A673 (cell line): ENCODE results near the gene PBRM1. TPM values are rescaled to one million over a fixed set of nuclear protein-coding genes. Genes with fewer than 3 reads are reported as not detected.

Experiments
- BruUV-seq: library from RNA; stranded (reverse); fragments of 400-500 nt; replicated peaks from 2 replicates; lab custom pipeline; 2021; lab: Mats Ljungman, UMichigan
- CTCF ChIA-PET: fragments of 300-600 bp; sonication (Branson Sonifier 250); formaldehyde crosslinking; loops from one replicate; lab custom pipeline; 2022; ENCODE audit warnings: antibody characterized with exemption; lab: Charles Lee
- POLR2A ChIA-PET: fragments of 300-600 bp; sonication (Branson Sonifier 250); formaldehyde crosslinking; loops from one replicate; lab custom pipeline; 2022; ENCODE audit warnings: antibody characterized with exemption; ENCODE audit not compliant: low non-redundant PET; lab: Charles Lee
- DNase-seq: peaks from one replicate; pipeline ENCODE4 v3.0.0-alpha.2; 2015; ENCODE audit warnings: low spot score
- H3K27ac ChIP-seq: fragments of 200-600 bp; sonication (generic); 2 replicates; pipeline ENCODE4 v1.5.1; 2016; ENCODE audit warnings: mixed run types, low read depth, mild to moderate bottlenecking, mixed read lengths, antibody characterized with exemption, low read length; ENCODE audit not compliant: poor library complexity, severe bottlenecking
- H3K27me3 ChIP-seq: fragments of 200-600 bp; sonication (generic); replicated peaks from 2 replicates; pipeline ENCODE4 v1.6.1; 2017; ENCODE audit warnings: mixed run types, low read depth, mild to moderate bottlenecking, mixed read lengths, antibody characterized with exemption, low read length; ENCODE audit not compliant: insufficient read depth, poor library complexity
- H3K36me3 ChIP-seq: fragments of 200-600 bp; sonication (generic); 2 replicates; pipeline ENCODE4 v1.6.1; 2016; ENCODE audit warnings: mixed run types, mild to moderate bottlenecking, mixed read lengths, antibody characterized with exemption, low read length; ENCODE audit not compliant: insufficient read depth, poor library complexity, severe bottlenecking
- H3K4me1 ChIP-seq: fragments of 200-600 bp; sonication (generic); 2 replicates; pipeline ENCODE4 v1.6.1; 2017; ENCODE audit warnings: mixed run types, mild to moderate bottlenecking, mixed read lengths, antibody characterized with exemption, low read length; ENCODE audit not compliant: insufficient read depth, poor library complexity, severe bottlenecking
- H3K4me3 ChIP-seq: fragments of 200-600 bp; sonication (generic); 2 replicates; pipeline ENCODE4 v1.5.1; 2016; ENCODE audit warnings: low read depth, mixed run types, mild to moderate bottlenecking, mixed read lengths, low read length; ENCODE audit not compliant: poor library complexity, severe bottlenecking
- H3K9me3 ChIP-seq: fragments of 200-600 bp; sonication (generic); 2 replicates; pipeline ENCODE4 v1.6.1; 2016; ENCODE audit warnings: mixed run types, low read depth, mild to moderate bottlenecking, mixed read lengths, antibody characterized with exemption, low read length; ENCODE audit not compliant: poor library complexity, severe bottlenecking
- CTCF ChIP-seq: fragments of 300-800, 200-600 bp; sonication (generic); conservative IDR thresholded peaks from 2 replicates; pipeline ENCODE4 v1.5.1; 2017; ENCODE audit warnings: low read depth, mild to moderate bottlenecking, antibody characterized with exemption, low read length, moderate library complexity, mixed read lengths
- EZH2 ChIP-seq: fragments of 200-600 bp; sonication (generic); IDR thresholded peaks from 2 replicates; pipeline ENCODE4 v1.6.1; 2017; ENCODE audit warnings: borderline replicate concordance, low read depth, mild to moderate bottlenecking, mixed read lengths, antibody characterized with exemption, low read length; ENCODE audit not compliant: poor library complexity, severe bottlenecking
- intact Hi-C: fragments of 100-400 bp; cut with micrococcal nuclease; formaldehyde crosslinking; loops from one replicate; pipeline ENCODE4 v1.10.0; 2022; ENCODE audit not compliant: unreplicated experiment
- total RNA-seq: library from RNA; stranded (reverse); gene quantifications from 2 replicates; pipeline ENCODE4 v1.2.3, GENCODE V29; 2021

PBRM1 gene
- total RNA-seq, 1 experiment from 2014 or later: 65.0 TPM

DNA sequence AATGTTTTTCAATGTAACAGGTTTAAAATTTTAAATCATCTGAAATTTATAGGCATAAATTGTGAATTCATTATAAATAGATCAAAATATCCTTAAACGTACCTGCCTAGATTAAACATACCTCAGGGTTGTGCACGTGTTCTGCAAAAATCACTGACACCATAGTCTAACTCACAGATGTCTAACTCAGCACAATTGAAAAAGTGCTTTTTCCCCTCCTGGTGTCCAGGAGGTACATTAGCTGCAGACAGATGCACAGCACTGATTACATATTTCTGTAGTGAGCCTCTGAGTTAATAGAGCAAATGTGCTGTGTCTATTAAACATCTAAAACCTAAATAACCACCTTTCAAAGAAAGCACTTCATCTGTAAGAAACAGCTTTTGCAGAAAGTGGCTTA lies 138.6 kb downstream of the PBRM1 start:
- Histone ChIP-seq H3K27ac (no peak overlapping the region), H3K9me3 (no peaks in the 10 kb centered on the region), H3K36me3 (peaks cover 9% of the 10 kb centered on the region), H3K27me3 (no peaks in the 10 kb centered on the region), H3K4me3 (no peak overlapping the region), H3K4me1 (no peaks in the 10 kb centered on the region)
- DNase-seq: no peak
- intact Hi-C loops: no loop called here
- POLR2A ChIA-PET: no interaction called here
- CTCF ChIA-PET: no interaction called here
- TF ChIP-seq EZH2 (no peak), CTCF (no peak)
- BruUV-seq: no TSS peak

GRCh38 chr3:52546111-52546901 lies 139.4 kb downstream of the PBRM1 start:
- Histone ChIP-seq H3K9me3 (no peaks in the 10 kb centered on the region), H3K4me3 (no peak overlapping the region), H3K4me1 (no peaks in the 10 kb centered on the region), H3K36me3 (peaks cover 12% of the 10 kb centered on the region), H3K27me3 (no peaks in the 10 kb centered on the region), H3K27ac (no peak overlapping the region)
- TSS peak; percentile 43 for BruUV-seq
- ChIA-PET CTCF (no interaction called here), POLR2A (no interaction called here)
- intact Hi-C loops: no loop called here
- no peak for DNase-seq
- TF ChIP-seq CTCF (no peak), EZH2 (no peak)

- intact Hi-C loops: no loop called here
- no peaks in the 10 kb centered on the region for H3K4me1 ChIP-seq
- peaks cover 12% of the 10 kb centered on the region for H3K36me3 ChIP-seq
- ChIA-PET POLR2A (interaction anchor here (0.5 kb wide), 1 partner anchor 1019 kb away, joined by 5 read pairs; no protein-coding TSS in a partner anchor), CTCF (no interaction called here)
- no peaks in the 10 kb centered on the region for H3K27me3 ChIP-seq
- no peak overlapping the region for H3K27ac ChIP-seq
- TF ChIP-seq CTCF: no peak
- no peak for TF ChIP-seq EZH2
- no TSS peak for BruUV-seq
- H3K9me3 ChIP-seq: no peaks in the 10 kb centered on the region
- DNase-seq: no peak
- no peak overlapping the region for H3K4me3 ChIP-seq
These were observed 140.8 kb downstream of the PBRM1 start for GRCh38 chr3:52544937-52545336.
